GM12892 (cell line): ENCODE measurements around the gene NLRC3.
"Not testable (repeated sequence)": the region's sequence is repeated elsewhere in the genome, so short reads cannot be mapped to it uniquely, and the experiment has no call there.

Experiments used
- DNase-seq: peaks from one replicate; pipeline ENCODE4 v3.0.0; 2011; ENCODE audit not compliant: insufficient read length
- FAIRE-seq: peaks from 2 replicates; lab custom pipeline; 2011; peaks lifted over from hg19 to GRCh38; lab: Jason Lieb, UNC
- POLR2A ChIP-seq: IDR thresholded peaks from 2 replicates; pipeline ENCODE4 v1.6.1; 2011; ENCODE audit warnings: low read depth, low read length, control low read depth
- POLR2AphosphoS5 ChIP-seq: IDR thresholded peaks from 2 replicates; pipeline ENCODE4 v1.6.1; 2011; ENCODE audit warnings: low read depth, low read length, control low read depth
- TAF1 ChIP-seq: IDR thresholded peaks from 2 replicates; pipeline ENCODE4 v1.6.1; 2011; ENCODE audit warnings: low read depth, mild to moderate bottlenecking, control low read depth, low read length, borderline replicate concordance

Gene NLRC3

DNA sequence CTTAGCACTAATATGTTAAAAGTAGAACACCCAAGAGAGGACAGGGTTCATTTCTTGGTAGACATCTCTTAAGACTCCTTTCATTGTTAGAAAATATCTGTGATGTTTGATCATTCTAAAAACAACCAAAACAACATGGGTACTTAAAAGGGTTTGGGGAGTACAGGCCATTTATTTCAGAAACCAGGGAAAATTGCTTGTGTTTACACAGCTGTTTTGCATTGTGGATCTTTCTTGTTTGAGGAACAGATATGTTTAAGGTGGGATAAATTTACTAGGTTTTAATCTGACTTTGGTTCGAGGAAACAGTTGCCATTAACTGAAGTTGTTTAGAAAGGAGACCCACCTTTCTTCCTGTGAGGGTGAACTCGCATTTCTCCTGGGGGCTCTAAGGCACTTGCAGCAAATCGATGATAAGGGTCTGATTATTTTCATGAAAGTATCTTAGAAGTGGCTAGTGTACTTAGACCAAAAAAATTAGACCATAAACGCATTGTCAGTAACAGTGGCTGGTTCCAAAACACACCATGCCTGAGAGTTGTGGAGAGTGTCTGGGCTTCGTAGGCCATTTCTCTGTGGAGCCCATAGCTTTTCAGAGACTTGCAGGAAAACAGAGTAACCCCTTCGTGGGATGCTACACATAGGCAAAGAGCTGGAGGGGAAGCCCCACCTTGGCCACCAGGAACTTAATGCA lies 58.8 kb downstream of the NLRC3 start:
- TF ChIP-seq POLR2A (no peak), POLR2AphosphoS5 (no peak), TAF1 (no peak)
- FAIRE-seq (no peak), DNase-seq (no peak)

DNA sequence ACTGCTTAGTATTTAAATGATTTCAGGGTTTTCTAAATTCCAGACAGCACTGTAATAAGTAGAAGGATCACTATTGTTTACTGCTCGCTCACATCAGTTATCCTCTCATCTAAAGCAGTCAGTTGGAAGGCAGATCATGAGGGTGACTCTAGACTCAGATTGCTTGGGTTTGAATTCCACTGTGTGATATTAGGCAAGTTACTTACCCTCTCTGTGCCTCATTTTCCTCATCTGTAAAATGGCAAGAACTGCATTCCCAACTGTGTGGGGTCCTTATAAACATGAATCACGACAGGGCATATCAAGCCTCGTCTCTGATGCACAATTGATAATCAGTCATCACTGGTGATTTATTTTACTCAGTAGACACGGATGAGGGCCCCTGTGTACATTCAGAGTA lies 61.3 kb downstream of the NLRC3 start:
- FAIRE-seq (no peak), DNase-seq (no peak)
- TF ChIP-seq POLR2A (no peak), TAF1 (no peak), POLR2AphosphoS5 (no peak)

- TF ChIP-seq TAF1 (no peak), POLR2A (no peak), POLR2AphosphoS5 (no peak)
- DNase-seq (no peak), FAIRE-seq (no peak)
Measured at GRCh38 chr16:3514621-3515020, 62.6 kb downstream of the NLRC3 start.

DNA sequence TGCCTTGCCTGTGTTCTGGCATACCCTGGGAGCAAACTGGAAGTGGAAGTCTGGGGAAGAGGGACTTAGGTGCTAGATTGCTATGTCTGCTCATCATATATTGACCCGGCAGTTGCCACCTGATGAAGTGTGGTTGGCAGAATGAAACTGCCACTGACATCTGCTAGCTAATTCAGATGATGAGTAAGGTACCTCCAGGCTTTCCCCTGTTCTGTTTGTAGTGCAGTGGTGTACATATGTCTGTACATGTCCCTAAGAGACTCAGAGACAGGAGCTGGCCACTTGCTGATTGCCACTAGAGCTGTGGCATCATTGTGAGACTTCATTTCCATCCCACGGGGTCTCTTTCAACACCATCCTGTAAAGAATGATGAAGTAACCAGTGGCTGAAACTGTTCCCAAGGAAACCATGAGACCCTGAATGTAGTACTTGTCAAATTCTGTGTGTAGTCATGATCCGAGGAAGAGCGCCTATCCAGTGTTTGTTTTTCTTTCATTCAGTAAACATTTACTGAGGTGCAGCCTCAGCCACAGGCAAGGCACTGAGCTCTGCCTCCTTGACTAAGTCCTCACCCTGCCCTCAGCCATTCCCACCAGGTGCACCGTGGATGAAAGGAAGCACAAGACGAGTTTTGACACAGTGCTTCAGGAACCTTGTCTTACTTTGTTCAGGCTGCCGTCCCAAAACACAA lies 63.2 kb downstream of the NLRC3 start:
- FAIRE-seq (no peak), DNase-seq (no peak)
- no peak for TF ChIP-seq POLR2A
- TF ChIP-seq POLR2AphosphoS5 = no peak
- TF ChIP-seq TAF1 = no peak

GRCh38 chr16:3511286-3512180 lies 65.7 kb downstream of the NLRC3 start:
- DNase-seq (no peak), FAIRE-seq (no peak)
- TF ChIP-seq POLR2AphosphoS5 (no peak), TAF1 (no peak), POLR2A (no peak)

DNA sequence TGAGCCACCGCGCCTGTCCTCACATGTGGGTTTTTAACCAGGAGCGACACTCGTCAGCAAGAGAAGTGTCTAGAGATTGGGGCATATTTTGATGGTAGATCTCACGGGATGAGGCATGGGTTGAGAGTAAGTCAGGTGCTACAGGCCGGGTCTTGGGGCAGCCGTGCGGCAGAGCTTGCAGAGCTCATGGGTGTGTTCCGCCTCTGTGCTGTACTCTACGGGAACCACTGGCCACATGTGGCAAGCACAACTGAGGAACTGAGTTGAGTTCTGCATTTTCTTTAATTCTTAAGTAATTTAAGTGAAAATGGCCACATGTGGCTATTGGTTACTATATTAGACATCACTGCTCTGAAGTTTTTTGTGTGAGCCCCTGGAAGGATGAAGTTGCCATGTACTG lies 66.8 kb downstream of the NLRC3 start:
- no peak for TF ChIP-seq POLR2AphosphoS5
- TF ChIP-seq TAF1 = no peak
- no peak for TF ChIP-seq POLR2A
- DNase-seq (no peak), FAIRE-seq (no peak)

DNA sequence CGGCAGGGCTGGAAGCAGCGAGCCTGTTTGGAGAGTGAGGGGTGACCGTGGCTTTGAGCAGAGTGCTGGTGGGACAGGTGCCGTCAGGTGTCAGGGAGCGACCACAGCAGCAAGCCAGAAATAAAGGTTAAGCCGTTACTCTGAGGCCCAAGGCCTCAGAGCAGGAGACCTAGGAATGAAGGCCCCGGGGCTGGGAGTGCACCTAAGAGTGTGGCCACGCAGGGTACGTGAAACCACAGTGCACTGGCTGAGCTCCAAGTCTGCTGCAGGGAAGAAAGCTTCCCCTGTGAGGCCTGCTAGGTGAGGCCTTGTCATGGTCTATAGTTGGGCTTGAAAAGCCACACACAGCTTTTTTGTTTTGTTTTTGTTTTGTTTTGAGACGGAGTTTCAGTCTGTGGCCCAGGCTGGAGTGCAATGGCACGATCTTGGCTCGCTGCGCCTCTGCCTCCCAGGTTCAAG lies 67.7 kb downstream of the NLRC3 start:
- FAIRE-seq = no peak
- no peak for TF ChIP-seq POLR2A
- no peak for TF ChIP-seq TAF1
- no peak for TF ChIP-seq POLR2AphosphoS5
- DNase-seq = no peak

DNA sequence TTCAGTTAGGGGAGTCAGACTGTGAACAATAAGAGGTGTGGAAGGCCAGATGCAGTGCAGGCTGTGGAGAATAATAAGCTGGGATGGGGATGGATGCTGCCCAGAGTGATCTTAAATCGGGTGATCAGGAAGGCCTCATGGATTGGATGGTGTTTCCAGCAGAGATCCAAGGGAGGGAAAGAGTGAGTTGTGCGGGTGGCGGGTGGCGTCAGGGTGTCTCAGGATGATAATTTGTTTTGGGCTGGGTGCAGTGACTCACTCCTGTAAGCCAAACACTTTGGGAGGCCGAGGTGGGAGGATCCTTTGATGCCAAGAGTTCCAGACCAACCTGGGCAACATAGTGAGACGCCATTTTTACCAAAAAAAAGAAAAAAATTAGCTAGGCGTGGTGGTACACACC lies 68.5 kb downstream of the NLRC3 start:
- TF ChIP-seq POLR2AphosphoS5 = no peak
- no peak for TF ChIP-seq TAF1
- no peak for TF ChIP-seq POLR2A
- no peak for FAIRE-seq

DNA sequence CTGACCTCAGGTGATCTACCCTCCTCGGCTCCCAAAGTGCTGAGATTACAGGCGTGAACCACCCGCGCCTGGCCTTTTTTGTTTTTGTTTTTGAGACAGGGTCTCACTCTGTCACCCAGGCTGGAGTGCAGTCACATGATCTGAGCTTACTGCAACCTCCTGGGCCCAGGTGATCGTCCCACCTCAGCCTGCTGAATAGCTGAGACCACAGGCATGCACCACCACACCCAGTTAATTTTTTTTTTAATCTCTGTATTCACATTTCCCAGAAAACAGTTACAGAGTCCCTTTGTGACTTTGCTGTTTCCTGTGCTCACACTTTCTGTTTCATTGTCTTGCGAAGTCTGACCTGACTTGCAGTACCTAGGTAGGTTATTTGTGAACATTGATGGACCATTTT lies 73.7 kb downstream of the NLRC3 start:
- no peak for TF ChIP-seq POLR2AphosphoS5
- TF ChIP-seq POLR2A = no peak
- no peak for TF ChIP-seq TAF1
- DNase-seq = no peak
- no peak for FAIRE-seq

More for the DNA sequence above, 68.5 kb downstream of the NLRC3 start:
- DNase-seq = no peak

DNA sequence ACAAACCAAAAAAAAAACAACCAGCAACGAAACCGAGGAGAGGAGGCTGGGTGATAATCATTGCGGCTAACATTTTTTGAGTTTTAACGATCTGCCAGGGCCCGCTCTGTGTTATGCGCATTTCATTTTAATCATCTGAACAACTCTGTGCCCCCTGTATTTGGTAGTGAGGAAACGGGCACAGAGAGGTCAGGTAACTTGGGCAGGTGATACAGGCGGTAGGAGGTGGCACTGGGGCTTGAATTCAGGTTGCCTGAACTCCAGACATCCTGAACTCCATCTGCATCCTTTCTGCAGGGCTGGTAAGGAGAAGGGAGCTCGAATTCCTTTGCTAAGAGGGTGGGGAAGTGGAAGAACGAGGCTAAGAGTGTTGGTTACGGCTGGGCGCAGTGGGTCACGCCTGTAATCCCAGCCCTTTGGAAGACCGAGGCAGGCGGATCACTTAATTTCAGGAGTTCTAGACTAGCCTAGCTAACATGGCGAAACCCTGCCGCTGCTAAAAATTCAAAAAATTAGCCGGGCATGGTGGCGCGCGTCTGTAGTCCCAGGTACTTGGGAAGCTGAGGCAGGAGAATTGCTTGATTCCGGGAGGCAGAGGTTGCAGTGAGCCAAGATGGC lies 75.3 kb downstream of the NLRC3 start:
- no peak for DNase-seq
- FAIRE-seq = no peak
- TF ChIP-seq POLR2A (no peak), POLR2AphosphoS5 (no peak), TAF1 (no peak)

DNA sequence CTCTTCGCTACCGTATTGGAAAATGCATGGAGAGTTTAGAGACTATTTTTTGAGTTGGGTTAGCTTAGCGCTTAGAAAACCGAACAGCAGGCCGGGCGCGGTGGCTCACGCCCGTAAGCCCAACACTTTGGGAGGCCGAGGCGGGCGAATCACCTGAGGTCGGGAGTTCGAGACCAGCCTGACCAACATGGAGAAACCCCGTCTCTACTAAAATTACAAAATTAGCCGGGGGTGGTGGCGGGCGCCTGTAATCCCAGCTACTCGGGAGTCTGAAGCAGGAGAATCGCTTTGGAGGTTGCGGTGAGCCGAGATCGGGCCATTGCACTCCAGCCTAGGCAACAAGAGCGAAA lies 75.8 kb downstream of the NLRC3 start:
- DNase-seq, FAIRE-seq: not testable (repeated sequence)

DNA sequence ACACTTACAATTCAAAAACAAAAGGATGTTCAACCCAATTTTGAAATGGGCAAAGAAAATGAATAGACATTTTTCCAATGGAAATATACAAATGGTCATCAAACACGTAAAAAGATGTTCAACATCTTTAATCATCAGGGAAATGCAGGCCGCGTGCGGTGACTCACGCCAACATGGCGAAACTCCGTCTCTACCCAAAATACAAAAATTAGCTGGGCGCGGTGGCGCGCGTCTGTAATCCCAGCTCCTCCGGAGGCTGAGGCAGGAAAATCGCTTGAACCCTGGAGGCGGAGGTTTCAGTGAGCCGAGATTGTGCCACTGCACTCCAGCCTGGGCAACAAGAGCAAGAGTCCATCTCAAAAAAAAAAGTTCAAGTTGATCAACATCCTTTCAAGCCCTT lies 78.2 kb downstream of the NLRC3 start:
- TF ChIP-seq POLR2AphosphoS5 (no peak), TAF1 (no peak), POLR2A (no peak)
- FAIRE-seq = no peak
- DNase-seq = no peak
